ENCODE results near the gene NARS2.
A peak's percentile ranks its signal among the peaks of the same experiment; 100 is the strongest.
"Not testable (repeated sequence)": the region's sequence is repeated elsewhere in the genome, so short reads cannot be mapped to it uniquely, and the experiment has no call there.

NARS2 gene

DNA sequence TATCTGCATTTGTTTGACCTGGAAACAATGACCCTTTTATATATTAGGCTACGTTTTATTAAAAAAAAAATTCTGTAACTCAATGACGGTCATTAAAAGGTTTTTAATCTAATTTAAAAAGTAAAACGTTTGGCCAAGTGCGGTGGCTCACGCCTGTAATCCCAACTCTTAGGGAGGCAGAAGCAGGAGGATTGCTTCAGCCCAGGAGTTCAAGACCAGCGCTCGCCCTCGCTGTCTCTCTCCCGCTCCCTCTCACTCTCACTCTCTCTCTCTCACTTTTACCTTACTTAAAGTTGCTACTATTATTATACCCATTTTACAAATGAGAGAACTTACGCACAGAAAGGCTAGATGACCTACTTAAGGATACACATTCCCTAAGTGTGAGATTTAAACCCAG is 814 bp upstream of the NARS2 start:
- DNase-seq = no peak

DNA sequence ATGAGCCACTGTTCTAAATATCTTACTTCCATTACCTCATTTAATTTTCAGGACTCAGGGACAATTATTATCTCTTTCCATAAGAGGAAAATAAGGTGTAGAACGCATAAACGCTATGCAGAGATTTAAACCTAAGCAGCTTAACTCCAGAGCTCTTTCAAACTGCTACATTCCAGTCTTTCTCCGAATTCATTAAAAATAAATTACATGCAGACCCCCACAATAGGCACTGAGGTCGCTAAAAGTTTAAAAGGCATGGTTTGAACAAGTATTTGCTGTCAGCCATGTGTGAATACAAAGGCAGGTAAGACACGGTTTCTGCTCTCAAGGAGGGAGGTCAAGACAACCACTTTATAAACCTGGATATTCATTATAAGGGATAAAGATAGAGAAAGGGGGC is 983 bp downstream of the NARS2 start:
- no peak for DNase-seq

DNA sequence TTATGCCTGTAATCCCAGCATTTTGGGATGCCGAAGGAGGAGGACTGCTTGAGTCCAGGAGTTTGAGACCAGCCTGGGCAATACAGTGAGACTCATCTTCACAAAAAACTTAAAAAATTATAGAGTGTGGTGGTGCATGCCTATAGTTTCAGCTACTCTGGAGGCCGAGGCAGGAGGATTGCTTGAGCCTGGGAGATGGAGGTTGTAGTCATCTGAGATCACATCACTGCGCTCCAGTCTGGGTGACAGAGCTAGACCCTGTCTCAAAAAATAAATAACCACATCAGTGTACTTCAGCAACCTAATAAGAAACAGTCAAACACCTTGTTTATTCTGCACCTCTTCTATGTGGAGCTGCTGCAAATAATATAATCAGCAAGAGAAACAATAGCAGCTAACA is 1.4 kb downstream of the NARS2 start:
- no peak for DNase-seq

GRCh38 chr11:78572394-78572793 is 2.3 kb downstream of the NARS2 start:
- DNase-seq = peak; percentile 22

DNA sequence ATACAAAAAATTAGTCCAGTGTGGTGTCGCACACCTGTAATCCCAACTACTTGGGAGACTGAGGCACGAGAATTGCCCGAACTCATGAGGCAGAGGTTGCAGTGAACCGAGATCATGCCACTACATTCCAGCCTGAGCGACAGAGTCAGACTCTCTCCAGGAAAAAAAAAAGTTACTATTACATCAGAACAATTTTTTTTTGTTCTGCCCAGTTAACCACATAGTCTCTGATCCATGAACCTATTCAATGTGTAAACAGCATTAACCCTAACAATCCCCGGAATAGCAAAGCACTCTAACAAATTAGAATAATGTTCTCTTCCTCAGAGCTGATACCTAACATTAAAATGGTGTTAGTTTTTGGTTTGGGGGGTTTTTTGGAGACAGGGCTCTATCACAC is 4.6 kb downstream of the NARS2 start:
- DNase-seq = no peak

DNA sequence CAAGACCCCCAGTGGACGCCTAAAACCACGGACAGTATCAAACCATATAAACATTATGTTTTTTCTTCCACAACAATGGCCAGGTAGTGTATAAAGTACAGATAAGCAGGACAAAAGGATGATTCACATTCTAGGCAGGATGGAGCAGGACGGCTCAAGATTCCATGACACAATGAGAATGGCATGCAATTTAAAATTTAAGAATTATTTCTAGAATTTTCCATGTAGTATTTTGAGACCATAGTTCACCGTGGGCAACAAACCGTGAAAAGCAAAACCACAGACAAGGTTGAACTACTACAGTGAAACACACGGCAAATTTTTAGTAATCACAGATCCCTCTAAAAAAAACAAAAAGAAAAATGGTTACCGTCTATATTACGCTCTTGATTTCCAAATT is 7.5 kb downstream of the NARS2 start:
- DNase-seq = no peak

GRCh38 chr11:78564490-78565467 is 9.9 kb downstream of the NARS2 start:
- peak; percentile 92 for DNase-seq

- not testable (repeated sequence) for DNase-seq
Measured at GRCh38 chr11:78564037-78564436, 10.6 kb downstream of the NARS2 start.

DNA sequence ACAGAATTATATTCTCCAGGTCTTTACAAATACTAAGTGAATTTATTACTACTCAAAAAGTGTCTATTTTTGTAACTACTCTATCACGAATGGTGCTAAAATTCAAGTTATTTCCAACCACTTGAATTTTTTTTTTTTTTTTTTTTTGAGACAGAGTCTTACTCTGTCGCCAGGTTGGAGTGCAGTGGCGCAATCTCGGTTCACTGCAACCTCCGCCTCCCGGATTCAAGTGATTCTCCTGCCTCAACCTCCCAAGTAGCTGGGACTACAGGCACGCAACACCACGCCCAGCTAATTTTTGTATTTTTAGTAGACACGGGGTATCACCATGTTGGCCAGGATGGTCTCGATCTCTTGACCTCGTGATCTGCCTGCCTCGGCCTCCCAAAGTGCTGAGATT is 11.6 kb downstream of the NARS2 start:
- not testable (repeated sequence) for DNase-seq

GRCh38 chr11:78562398-78562797 is 12.3 kb downstream of the NARS2 start:
- DNase-seq = no peak

DNA sequence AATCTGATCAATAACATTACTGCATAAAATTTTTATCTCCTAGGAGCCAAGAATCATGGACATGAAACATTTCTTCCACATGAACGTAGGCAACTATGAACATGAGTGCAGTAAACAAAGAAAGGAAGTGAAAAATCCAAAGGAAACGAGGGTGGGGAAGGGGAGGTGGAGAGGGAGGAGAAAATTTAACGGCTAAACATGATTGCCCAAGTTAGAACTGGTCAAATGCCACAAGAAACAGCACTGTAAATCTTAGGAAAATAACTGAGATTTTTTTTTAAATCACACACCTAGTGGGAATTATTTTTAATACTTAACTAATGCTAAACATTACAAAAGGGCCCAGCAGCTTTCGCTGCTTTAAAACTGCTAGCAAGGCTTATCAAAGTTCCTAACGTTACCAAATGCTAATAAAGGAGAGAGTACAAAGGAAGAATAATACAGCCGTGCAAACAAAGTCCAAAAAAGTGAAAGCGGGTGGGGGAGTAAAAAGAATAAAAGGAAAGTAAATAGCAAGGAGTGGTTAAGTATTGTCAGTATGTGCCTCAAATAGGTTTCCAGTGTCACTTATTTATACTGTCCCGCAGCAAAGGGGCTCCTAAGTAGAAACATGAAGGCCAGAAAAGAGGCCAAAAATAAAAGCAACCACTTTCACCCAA is 13.7 kb downstream of the NARS2 start:
- DNase-seq = peak; percentile 57

DNA sequence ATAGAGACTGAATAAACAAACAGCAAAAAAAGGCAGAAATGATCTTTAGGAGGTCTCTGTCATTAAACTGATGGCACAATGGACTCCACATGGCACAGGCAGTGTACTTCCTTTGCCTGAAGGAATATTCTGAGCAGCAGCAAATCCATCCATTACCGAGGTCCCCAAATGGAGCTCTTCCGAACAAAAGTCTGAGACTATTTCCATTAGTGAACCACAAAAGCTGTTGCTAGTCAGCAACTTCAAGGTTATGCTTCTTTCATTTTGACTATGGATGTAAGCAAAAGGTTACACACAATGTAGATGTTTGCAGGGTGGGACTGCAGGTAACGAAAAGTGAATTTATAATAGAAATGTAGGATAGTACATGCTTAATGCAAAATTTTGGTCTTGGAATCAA is 14.5 kb downstream of the NARS2 start:
- DNase-seq = no peak

- no peak for DNase-seq
Measured at GRCh38 chr11:78557236-78557635, 17.4 kb downstream of the NARS2 start.

- no peak for DNase-seq
Measured at GRCh38 chr11:78555592-78555991, 19.1 kb downstream of the NARS2 start.

- peak; percentile 52 for DNase-seq
Measured at GRCh38 chr11:78552881-78553280, 21.8 kb downstream of the NARS2 start.

- not testable (repeated sequence) for DNase-seq
Measured at GRCh38 chr11:78552139-78552538, 22.5 kb downstream of the NARS2 start.

- no peak for DNase-seq
Measured at GRCh38 chr11:78551066-78551465, 23.6 kb downstream of the NARS2 start.

- DNase-seq = no peak
Measured at GRCh38 chr11:78549624-78550409, 24.8 kb downstream of the NARS2 start.

DNA sequence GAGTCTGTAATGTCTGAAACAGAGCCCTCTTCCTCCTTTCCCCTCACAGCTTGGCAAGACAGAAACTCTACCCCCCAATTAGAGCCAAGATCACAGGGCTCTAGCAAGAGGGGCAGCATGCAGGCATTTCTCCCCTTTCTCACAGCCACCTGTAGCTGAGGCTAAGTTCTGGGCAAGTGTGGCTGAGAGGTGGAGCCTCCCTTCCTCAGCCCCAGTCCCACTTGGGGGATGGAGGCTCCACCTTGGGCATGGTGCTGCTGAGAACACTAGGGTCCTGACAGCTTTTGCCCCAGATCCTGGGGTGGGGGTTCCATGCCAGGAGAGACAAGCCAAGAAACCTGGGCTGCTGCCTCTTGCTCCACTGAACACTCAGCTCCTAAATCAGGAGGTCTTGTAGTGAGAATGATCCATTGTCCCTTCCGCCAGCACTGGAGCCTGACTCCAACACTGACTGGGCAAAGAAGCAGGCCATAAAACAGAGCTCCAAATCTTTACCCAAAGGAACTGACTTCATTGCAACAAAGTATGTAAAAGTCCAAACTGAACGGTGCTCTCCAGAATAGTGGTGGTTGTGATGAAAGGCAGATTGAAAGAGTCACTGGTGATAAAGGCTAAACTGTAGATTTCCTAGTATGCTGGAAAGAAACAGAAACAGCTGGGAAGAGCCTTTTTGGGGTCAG is 25.6 kb downstream of the NARS2 start:
- DNase-seq = no peak

- DNase-seq = no peak
Measured at GRCh38 chr11:78547931-78548705, 26.5 kb downstream of the NARS2 start.

DNA sequence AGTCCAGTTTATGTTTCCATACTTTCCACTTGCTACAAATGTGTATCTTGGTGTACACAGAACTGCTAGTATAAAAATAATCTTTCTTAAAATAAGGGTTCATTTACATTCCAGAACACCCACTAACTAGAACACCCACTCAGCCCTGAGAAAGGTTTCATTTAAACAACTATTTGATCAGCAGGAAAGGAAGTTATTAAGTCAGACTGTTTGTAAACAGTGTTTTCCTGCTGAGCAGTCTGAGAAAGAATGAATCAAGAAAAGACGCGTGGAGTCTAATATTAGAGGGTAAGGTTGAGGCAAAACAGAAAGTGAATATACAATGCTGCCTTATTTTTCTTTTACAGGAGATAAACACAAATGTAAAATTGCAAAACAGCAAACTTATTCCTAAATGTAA is 32.7 kb downstream of the NARS2 start:
- DNase-seq = no peak

DNA sequence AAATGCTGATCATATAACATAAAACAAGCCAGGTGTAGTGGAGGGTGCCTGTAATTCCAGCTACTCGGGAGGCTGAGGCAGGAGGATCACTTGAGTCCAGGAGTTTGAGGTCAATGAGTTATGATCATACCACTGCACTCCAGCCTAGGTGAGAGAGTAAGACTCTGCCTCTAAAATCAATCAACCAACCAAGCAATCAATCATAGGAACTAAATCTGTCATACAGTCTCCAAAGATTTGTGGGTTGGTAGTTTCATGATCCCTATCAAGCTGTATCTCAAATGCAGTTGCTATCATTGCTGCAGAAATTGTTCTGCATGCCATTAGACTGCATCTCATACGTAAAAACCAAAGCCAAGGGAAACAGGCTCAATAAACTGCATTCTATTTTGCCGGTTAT is 33.1 kb downstream of the NARS2 start:
- no peak for DNase-seq
